H1 (cell line): ENCODE data around the gene ZNF646.

Experiments
- ATF3 ChIP-seq: IDR thresholded peaks from 2 replicates; pipeline ENCODE4 v1.6.1; 2011; ENCODE audit warnings: low read depth, mild to moderate bottlenecking, low read length; ENCODE audit not compliant: insufficient read depth
- CEBPB ChIP-seq: IDR thresholded peaks from 2 replicates; pipeline ENCODE4 v1.6.1; 2012; ENCODE audit warnings: low read depth, low read length
- CTCF ChIP-seq, 3 experiments: IDR thresholded peaks; 1 replicate in 2 of 3; 2 replicates in 1 of 3; pipeline versions ENCODE4 v1.5.1 to v1.6.1; 2011; ENCODE audit warnings: low read length in 3 of 3, mild to moderate bottlenecking in 3 of 3, inconsistent platforms in 2 of 3, low read depth in 1 of 3, moderate library complexity in 1 of 3; ENCODE audit not compliant: insufficient read depth in 1 of 3; ENCODE audit errors: control extremely low read depth in 1 of 3
- EP300 ChIP-seq, 2 experiments: IDR thresholded peaks; 1 replicate in 1 of 2; 2 replicates in 1 of 2; pipeline ENCODE4 v1.6.1; 2011 to 2012; ENCODE audit warnings: low read depth in 2 of 2, low read length in 2 of 2, mild to moderate bottlenecking in 2 of 2, borderline replicate concordance in 1 of 2, inconsistent platforms in 1 of 2, moderate library complexity in 1 of 2
- HDAC6 ChIP-seq: IDR thresholded peaks from one replicate; pipeline ENCODE4 v1.7.1; 2012; ENCODE audit warnings: low read depth, mild to moderate bottlenecking, inconsistent platforms, low read length, moderate library complexity
- MAX ChIP-seq: IDR thresholded peaks from 2 replicates; pipeline ENCODE4 v1.6.1; 2012; ENCODE audit warnings: inconsistent platforms
- NANOG ChIP-seq: IDR thresholded peaks from 2 replicates; pipeline ENCODE4 v1.6.1; 2011; ENCODE audit warnings: low read length, low read depth, mild to moderate bottlenecking, inconsistent platforms; ENCODE audit not compliant: insufficient read depth, poor library complexity, severe bottlenecking
- RFX5 ChIP-seq: IDR thresholded peaks from 2 replicates; pipeline ENCODE4 v1.6.1; 2011; ENCODE audit warnings: low read depth, low read length, improper control_type of control experiment, borderline replicate concordance
- TCF12 ChIP-seq: IDR thresholded peaks from 2 replicates; pipeline ENCODE4 v1.6.1; 2011; ENCODE audit warnings: low read depth, mild to moderate bottlenecking, low read length
- ZNF274 ChIP-seq: IDR thresholded peaks from 2 replicates; pipeline ENCODE4 v1.7.0; 2012; ENCODE audit warnings: low read length, borderline replicate concordance; ENCODE audit errors: extremely low read depth

GRCh38 chr16:31094424-31095120, 20.4 kb downstream of the ZNF646 start, which contains the start of gene VKORC1:
- TF ChIP-seq NANOG (peak; percentile 49), EP300 (IDR thresholded peaks at IDR 0.05; ENCODE audit: borderline replicate concordance in 1 of 2, low read depth in 2 of 2, low read length in 2 of 2) (no peak), CEBPB (no peak), MAX (no peak; the same call in 1 of the 2 replicates), CTCF (IDR thresholded peaks at IDR 0.05; ENCODE audit: control extremely low read depth in 1 of 3, insufficient read depth in 1 of 3, low read depth in 1 of 3, low read length in 3 of 3) (no peak), TCF12 (no peak), ZNF274 (no peak), HDAC6 (no peak), ATF3 (no peak), RFX5 (no peak)
